COLO668 (cell line): ENCODE data around the gene CFAP65.

Experiments
- DNase-seq: peaks from one replicate; lab custom pipeline; 2025; ENCODE audit not compliant: unreplicated experiment; lab: John Stamatoyannopoulos, UW

Gene CFAP65

DNA sequence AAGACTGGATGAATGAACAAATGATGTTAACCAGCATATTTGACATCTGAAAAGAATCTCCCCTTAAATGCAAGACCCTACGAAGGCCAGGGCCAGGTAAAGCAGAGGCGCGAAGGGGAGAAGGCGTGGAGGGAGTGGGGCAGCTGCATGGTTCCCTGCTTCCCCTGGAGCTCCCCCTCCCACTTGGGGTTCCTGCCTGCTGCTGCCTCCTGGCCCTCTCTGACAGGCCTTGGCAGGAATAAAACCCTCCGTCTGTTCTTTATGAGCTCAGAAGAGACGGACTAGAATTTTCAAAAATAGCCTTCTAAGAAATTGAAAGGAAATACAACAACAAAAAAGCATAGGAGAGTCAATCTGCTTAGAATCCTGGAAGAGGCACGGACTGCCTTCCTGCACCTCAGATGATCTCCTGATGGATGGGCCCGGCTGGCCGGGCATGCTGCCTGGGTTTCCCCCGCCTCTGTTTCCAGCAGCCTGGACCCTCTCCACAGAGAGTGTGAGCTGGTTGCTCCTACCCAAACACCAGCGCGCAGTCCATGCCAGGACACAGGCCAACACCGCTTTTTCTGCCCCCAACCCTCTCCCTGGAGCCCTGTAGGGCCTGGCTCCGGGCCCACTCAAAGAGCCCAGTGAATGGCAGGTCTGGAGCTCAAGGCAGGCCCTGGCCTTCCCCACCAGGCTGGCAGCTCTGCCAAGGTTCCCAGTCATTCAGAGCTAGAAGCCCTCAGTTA is 23.9 kb downstream of the CFAP65 start:
- DNase-seq, result no peak

DNA sequence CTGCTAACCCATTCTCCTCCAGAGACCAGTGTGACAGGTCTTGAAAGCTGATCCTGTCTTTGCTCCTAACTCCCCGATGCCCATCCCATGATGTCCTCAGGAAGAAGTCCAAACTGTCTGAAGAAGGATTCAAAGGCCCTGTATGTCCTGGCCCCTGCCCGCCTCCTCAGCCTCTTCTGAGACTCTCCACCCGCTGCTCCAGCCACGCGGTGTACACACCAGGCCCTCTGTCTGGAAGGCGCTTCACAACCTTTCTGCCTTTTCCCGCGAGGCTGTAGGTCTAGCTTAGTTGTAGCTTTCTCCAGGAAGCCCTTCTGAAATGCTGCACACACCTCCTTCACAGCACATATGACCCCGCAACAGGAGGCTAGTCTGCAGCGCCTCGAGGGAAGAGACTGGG is 24.6 kb downstream of the CFAP65 start:
- DNase-seq, result no peak

DNA sequence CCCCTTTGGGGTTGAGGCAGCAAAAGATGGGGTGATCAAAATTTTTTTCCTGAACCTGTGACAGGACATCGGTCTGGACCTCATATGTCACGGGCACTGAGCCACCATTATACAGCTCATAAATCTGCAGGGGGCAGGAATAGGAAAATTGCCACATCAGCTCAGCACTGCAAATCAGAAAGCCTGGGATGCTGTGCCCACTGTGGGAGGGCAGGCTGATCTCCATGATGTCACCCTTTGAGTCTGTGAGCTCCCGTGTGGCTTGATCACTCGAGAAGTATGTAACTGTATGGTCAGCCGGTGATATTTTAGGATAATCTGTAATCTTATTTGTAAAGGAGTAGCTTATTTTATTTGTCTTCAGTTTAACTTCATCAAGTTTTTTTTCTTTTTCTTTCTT is 30.4 kb downstream of the CFAP65 start:
- DNase-seq, result no peak

DNA sequence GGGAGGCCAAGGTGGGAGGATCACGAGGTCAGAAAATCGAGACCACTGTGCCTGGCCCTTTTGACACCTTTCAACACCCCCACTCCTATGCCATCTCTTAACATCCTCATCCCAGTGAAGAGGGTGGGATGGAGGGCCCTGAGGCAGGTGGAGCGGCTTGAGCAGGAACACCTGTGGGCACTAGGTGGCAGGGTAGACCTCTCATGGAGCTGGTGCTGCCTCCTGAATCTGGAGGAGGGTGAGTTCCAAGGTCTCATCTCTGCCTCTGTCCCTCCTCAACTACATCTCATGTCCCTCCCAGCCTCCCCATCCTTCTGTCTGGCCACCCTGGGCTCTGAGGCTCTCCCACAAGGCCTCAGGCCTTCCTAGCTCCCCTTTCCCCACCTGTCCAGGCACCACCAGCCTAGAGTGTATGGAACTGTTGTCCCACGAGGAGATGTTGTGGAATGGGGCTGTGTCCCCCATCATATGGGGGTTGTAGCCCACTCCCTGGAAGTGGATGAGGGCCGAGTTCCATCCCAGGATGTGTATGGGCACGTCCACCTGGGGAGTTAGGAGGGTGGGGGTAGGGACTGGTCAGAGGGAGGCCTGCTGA is 31.1 kb downstream of the CFAP65 start:
- DNase-seq, result peak; percentile 55

DNA sequence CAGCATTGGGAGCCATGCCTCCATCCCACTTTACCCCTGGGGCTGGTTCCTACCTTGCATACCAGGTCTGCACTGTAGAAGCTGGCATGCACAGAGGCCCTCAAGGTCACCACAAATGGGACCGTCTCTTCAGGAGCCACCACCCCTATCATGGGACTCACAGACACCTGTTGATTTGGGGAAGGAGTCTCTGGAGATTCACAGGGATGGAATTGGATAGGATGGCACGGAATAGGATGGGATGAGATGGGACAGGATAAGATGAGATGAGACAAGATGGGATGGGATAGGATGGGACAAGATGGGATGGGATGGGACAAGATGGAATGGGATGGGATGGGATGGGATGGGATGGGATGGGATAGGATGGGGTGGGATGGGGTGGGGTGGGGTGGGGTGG is 32.0 kb downstream of the CFAP65 start:
- DNase-seq, result no peak

DNA sequence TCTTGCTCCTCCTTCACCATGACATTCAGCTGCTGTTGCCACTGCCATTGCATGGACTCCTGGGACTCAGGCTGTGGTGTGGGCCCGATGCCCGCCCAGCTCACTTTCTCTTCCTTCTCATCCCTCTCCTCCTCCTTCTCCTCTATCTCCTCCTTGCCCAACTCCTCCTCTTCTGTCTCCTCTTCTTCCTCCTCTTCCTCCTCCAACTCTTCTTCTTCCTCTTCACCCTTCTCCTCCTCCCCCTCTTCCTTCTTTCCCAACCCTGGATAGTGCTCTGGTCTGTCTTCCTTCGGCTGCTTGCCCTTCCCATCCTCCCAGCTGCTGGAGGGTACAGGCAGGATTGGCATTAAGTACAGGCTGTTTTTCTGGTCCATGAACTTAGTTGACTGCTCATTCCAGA is 37.3 kb downstream of the CFAP65 start:
- no peak for DNase-seq

DNA sequence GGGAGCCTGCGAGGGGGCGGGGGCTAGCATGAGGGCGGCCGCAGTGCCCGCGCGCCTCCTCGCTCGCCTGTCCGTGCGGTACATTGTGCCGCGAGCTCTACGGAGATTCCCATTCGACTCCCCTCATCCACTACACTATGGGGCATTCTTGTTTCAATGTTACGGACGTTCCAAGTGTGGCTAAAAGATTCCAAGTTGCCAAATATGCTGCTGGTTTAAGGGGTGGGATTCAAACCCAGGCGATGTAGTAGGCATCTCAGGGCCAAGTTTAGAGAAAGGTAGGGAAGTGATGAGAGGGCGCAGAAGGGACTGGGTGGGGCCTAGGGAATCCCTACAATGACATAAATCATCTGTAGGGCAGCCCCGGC is 38.1 kb downstream of the CFAP65 start:
- DNase-seq, result peak; percentile 45

DNA sequence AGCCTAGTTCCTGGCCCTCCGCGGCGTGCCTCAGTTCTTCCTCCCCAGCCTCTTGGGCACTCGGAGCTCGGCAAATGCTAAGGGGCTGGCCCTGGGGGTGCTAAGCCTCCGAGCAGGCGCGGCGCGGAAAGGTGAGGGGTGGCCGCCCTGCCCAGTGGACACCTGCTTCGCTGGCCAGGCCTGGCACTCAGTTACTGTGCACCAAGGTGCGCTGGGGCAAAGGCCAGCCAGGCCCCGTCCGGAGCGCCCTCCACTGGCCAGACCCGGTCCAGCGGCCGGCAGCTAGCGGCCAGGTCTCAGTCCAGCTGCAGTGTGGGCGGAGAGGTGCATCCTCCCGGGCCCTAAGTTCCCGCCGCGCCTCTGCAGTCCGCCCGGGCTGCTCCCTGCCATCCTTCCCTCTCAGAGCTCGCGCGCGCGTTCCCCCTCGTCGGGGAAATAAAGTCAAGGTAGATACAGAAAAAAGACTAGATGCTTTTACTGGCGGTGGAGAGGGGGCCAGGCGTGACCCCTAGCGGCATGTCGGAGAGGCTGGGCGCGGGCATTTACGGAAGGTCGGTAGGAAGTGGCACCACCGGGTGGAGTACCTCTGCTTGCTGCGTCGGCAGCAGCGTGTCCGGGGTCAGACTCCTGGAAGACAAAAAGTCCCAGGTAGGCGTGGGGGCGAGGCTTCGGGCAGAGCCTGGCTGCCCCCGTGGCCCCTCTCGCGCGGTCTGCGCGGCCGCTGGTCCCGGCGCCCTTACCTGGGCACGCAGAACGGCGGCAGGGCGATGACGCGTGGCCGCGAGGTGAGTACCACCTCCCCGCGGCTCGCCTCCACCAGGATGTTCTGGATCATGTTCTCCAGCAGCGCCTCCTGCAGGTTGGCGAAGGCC is 38.7 kb downstream of the CFAP65 start:
- peak; percentile 97 for DNase-seq

DNA sequence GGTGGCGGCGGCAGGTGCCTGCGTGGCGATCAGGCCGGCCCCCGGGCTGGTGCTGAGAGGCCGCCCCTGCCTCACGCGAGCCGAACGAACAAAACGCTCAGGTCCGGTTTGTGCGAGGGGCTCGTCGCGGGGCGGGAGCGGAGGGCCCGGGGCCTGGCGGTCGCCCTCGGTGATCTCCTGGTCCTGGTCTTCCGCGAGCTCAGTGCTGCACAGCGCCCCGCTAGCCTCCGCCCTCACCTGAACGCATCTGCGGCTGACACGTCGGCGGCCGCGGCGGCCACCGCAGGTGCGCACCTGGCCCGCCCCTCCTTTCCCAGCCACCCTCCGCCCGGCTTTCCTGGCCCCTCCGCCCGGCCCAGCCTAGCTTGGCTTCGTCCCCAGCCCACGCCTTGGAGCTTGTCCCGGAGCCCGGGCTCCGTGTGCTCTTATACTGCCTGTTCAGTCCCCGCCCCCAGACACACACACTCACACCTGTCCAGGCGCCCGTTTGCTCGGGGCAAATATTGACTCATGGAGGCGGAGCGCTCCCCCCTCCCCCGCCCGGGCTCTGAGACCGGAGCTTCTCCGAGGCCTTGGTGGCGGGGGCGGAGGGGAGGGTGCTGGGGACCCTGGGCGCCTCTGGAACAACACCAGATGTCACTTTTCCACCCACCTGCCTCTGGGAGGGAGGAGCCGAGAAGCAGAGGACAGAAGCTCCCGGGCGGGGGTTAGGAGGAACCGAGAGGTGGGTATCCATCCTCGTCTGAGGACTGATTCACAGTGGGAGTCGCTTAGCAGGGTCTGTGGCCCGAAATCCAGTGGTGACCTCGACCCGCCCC is 39.5 kb downstream of the CFAP65 start:
- peak; percentile 99 for DNase-seq

DNA sequence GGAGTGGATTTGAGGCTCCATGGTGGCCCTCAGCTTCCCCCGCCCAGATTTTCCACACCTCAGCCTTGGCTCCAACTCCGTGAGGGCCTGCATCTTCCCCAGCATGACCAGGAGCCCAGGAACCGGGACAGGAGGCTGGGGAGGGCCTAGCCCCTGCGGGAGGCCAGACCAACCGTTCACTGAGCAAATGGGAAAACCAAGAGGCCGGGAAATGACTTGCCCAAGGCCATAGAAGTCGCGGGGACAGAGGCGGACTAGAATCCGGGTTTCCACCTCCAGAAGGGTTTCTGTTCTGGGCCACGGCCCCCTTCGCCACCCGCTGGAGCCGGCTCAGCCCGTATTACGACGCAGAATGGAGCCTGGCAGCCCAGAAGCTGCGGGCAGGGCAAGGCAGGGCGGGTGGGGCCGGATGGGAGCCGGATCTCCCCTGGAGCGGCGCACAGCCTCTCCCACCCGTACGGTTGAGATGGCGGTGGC is 40.2 kb downstream of the CFAP65 start:
- DNase-seq, result no peak

DNA sequence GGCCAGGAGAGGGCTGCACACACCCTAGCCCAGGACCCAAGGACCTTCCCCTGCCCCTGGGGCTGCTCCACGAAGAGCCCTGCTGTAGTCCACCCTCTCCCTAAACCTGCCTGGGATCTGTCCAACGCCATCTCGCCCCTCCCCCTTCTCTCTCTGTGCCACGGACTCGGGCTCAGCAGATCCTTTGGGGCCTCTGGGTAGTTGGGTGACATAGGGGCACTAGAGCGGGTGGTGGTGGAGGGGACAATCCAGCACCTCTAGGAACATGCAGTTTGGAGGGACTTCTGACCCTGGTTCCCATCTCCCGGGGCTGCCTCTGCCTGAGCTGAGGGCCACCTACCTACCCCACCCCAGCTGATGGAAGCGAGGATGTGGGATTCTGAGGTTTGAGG is 40.8 kb downstream of the CFAP65 start:
- peak; percentile 65 for DNase-seq

DNA sequence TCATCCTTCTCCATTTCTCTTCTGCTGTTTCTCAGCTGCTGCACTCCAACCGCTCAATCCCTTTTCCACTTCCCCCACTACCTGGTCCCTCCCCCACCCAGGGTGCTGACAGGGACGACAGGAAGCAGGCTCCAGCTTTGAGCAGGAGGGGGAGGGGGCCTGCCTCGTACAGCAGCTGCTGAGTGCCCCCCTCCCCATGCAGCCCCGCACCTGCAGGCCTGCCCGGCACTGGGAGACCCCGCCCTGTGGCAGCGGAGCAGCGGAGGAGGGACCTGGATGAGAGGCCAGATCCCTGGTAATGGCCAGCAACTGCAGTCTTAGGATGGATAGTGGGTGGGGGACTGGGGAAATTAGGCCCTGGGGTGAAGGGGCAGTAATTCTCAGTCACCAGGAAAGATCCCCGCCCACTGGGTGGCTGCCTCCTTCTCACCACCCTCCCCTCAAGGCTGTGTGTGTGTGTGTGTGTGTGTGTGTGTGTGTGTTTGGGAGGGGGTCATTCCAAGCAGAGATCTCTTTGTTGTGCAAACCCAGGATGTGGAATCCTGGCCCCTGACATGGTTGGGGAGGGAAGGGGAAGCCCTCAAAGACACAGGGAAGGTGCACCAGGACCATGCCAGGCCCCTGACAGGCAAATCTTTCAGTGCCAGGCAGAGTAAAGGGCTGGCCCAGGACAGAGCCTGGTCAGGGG is 41.3 kb downstream of the CFAP65 start:
- peak; percentile 96 for DNase-seq

DNA sequence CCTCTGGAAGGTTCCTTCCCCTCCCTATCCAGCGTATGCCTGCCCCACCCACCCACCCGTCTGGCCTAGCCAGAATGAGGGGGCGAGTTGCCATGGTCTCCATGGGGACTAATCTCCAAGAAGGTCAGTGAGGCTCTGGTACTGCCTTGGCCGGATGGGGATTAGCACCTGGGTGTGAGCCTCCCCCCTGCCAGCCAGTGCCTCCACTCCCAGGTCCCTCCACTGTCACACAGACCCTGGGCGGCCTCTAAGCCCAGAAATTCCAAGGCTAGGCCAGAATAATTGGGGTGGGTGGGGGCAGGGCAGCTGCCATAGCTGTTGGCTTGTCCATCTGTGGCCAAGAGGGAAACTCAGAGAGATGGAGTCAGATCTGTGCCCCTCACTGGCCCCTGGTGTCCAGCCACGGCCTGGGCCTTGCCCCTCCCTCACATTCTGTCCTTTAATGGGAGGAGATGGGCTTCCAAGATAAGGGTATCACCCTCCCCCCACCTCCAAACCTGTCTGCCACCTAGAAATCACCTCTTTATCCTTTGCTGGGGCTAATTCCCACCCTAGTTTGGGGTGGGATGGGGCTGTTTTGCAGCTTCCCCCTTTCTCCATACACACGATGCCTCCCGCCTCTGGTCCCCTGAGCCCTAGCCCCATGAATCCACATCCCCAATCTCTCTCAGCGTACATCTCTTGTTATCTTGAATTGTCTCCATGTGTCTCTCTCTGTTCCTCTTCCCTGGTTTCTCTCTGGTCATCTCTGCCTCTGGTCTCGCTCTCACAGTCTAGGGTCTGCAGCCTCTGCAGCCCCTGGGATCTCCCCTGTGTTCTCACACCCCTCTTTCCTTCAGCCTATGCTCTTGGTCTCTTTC is 42.1 kb downstream of the CFAP65 start:
- DNase-seq, result peak; percentile 39

DNA sequence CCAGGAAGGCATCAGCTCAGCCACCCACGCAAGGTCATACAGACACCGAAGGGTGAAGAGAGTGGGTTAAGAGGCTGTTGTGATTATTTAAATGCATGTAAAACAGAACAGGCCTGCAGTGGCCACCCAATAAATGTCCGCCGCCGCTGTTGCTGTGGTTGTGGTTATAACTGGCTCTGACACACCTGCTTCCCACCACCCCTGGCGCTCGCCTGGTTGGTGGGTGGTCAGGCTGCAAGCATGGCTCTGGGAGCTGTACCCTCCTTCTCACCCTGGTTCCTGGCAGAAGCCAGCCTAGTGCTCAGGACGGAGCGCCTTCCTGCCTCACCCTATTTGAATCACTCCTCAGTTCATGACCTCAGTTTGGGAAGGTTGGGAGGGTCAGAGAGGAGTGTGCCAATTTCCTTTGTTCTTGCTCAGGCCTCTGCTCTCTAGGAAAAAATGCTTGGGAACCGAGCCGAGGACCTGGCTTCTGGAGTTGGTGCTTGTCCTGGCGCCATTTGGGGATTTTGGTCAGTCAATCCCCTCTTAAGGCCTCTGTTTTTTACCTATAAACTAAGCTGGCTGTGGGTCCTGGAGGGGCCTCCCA is 42.8 kb downstream of the CFAP65 start:
- peak; percentile 63 for DNase-seq

DNA sequence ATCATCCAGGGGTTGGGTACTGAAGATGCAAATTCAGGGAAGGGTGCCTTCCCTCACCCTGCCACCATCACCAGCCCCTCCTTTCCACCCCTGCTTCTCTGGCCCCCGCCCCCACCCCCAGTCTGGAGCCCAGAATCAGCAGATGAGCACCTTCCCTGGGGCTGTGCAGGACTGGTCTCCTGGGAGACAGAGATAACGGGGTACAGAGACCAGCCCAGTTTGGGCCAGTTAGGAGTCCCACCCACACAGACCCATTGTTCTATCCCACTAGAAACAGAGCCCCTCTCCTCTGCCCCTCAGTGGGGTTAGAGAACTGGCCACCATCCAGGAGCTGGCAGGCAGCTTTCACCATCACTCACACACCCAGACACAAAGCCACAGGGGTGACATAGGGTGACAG is 43.6 kb downstream of the CFAP65 start:
- DNase-seq, result peak; percentile 70

DNA sequence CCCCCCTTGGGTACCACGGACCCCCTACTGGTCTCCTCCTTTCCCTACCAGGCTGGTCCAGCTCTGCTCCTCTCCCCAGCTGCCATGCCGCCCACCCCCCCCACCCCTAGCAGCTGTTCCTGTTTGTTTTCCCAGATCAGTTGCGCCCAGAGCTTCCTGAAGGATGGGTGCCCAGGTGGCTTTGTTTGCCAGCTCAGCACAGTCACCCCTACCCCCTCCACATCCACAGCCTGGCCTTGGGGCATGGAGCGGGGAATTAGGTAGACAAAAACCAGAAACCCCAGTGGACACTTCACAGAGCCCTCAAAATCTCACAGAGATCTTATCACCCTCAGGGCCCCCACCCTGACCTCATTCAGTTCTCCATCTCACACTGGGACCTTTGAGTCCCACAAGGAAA is 44.4 kb downstream of the CFAP65 start:
- DNase-seq, result peak; percentile 90

DNA sequence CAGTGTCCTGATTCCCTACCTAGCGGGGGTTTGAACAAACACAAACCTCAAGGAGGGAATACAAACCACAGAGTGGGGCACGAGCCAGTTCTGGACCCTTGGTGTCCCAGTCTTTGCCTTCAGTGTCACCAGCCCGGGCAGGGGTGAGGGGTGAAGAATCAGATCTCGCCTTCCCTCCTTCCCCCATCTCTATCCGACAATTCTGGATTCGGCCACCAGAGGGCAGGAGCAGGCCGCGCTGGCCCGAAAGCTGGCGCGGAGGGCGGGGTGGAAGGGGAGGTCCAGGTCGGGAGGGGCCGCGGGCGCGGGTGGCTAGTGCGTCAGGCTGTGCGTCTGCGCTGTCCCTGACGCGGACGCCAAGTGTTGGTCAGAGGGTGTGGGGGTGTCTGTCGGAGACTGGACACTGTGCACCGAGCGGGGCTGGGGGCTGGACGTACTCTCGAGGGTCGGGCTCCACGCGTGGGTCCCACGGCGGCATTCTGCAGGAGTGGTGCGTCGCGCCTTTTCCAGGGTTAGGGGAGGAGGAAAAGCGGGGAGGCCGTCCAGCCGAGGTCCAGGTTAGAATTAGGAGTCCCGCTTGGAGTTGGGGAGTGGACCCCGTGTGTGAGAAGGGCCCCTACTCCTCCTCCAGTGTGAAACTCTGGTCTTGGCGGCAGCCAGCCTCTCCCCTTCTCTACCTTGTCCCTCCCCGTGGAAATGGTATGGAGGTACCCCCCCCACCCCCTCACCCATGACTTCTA is 45.2 kb downstream of the CFAP65 start:
- DNase-seq, result peak; percentile 97

DNA sequence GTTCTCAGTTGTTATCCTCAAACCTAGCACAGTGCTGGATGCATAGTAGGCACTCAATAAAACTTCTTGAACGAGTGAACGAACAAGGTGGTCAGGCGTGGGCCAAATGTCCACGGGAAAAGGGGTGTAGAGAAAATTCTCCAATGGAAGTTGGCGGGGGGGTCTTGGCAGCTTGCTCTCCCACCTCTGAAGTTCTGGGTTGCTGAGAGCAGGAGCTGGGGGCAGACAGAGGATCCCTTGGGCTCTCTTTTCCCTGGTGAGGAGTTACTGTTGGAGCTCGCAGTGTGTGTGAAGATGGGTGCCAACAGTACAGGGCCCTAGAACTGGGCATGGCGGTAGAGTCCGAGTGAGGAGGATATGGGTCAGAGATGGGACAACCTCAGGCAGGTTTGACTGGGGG is 45.8 kb downstream of the CFAP65 start:
- DNase-seq, result no peak
